Common myeloid progenitor, CD34-positive (primary cell): ENCODE data around the gene TNFRSF8.
"Not testable (repeated sequence)": the region's sequence is repeated elsewhere in the genome, so short reads cannot be mapped to it uniquely, and the experiment has no call there.

ENCODE experiments used
- CTCF ChIA-PET: fragments of 350-600 bp; sonication (Branson Sonifier 250); formaldehyde crosslinking; loops from one replicate; lab custom pipeline; 2021; ENCODE audit warnings: antibody characterized with exemption; lab: Charles Lee
- POLR2A ChIA-PET: fragments of 350-600 bp; sonication (Branson Sonifier 250); formaldehyde crosslinking; loops from one replicate; lab custom pipeline; 2021; ENCODE audit warnings: antibody characterized with exemption; lab: Charles Lee
- DNase-seq, 3 donors: peaks; one replicate each; pipeline versions ENCODE4 v3.0.0 to v3.0.0-alpha.2; 2013
- H3K27ac ChIP-seq, 2 experiments: 1 replicate in 1 of 2; 2 replicates in 1 of 2; pipeline ENCODE4 v1.7.0; 2013; ENCODE audit warnings: inconsistent platforms in 2 of 2, low read length in 2 of 2, mild to moderate bottlenecking in 2 of 2, low read depth in 1 of 2, moderate library complexity in 1 of 2; ENCODE audit not compliant: severe bottlenecking in 2 of 2, insufficient read depth in 1 of 2, poor library complexity in 1 of 2
- H3K27me3 ChIP-seq, 5 experiments: replicated peaks in 2 of 5; 1 replicate in 3 of 5; 2 replicates in 2 of 5; pipeline versions ENCODE4 v1.6.1 to v1.7.0; 2013; ENCODE audit warnings: low read length in 4 of 5, mild to moderate bottlenecking in 2 of 5, moderate library complexity in 2 of 5, inconsistent platforms in 1 of 5; ENCODE audit not compliant: insufficient read depth in 5 of 5, control insufficient read depth in 4 of 5
- H3K36me3 ChIP-seq, 4 experiments: 1 replicate in 2 of 4; 2 replicates in 2 of 4; pipeline versions ENCODE4 v1.6.1 to v1.7.0; 2013; ENCODE audit warnings: low read length in 3 of 4, control low read depth in 1 of 4, mild to moderate bottlenecking in 1 of 4; ENCODE audit not compliant: control insufficient read depth in 4 of 4, insufficient read depth in 4 of 4
- H3K4me1 ChIP-seq, 4 experiments: 1 replicate in 3 of 4; 2 replicates in 1 of 4; pipeline versions ENCODE4 v1.6.1 to v1.7.1; 2013; ENCODE audit warnings: low read length in 3 of 4, mild to moderate bottlenecking in 3 of 4, control low read depth in 1 of 4, inconsistent platforms in 1 of 4, moderate library complexity in 1 of 4; ENCODE audit not compliant: control insufficient read depth in 4 of 4, insufficient read depth in 4 of 4; ENCODE audit errors: control extremely low read depth in 1 of 4
- H3K4me3 ChIP-seq, 7 experiments: 1 replicate in 4 of 7; 2 replicates in 3 of 7; pipeline versions ENCODE4 v1.5.1 to v1.7.0; 2013; ENCODE audit warnings: mild to moderate bottlenecking in 7 of 7, low read length in 6 of 7, moderate library complexity in 6 of 7, inconsistent platforms in 2 of 7, low read depth in 2 of 7, control low read depth in 1 of 7; ENCODE audit not compliant: insufficient read depth in 4 of 7, control insufficient read depth in 1 of 7; ENCODE audit errors: extremely low read depth in 1 of 7
- H3K9me3 ChIP-seq, 5 experiments: 1 replicate in 4 of 5; 2 replicates in 1 of 5; pipeline versions ENCODE4 v1.6.1 to v1.7.1; 2013; ENCODE audit warnings: low read length in 4 of 5, mild to moderate bottlenecking in 2 of 5, inconsistent platforms in 1 of 5, low read depth in 1 of 5, moderate library complexity in 1 of 5; ENCODE audit not compliant: control insufficient read depth in 4 of 5, insufficient read depth in 2 of 5; ENCODE audit errors: control extremely low read depth in 1 of 5
- WGBS: methylation state at CpG from one replicate; pipeline ENCODE4 v1.1.5; 2013; ENCODE audit not compliant: insufficient coverage; 5-methylcytosine and 5-hydroxymethylcytosine counted together

The TNFRSF8 gene

DNA sequence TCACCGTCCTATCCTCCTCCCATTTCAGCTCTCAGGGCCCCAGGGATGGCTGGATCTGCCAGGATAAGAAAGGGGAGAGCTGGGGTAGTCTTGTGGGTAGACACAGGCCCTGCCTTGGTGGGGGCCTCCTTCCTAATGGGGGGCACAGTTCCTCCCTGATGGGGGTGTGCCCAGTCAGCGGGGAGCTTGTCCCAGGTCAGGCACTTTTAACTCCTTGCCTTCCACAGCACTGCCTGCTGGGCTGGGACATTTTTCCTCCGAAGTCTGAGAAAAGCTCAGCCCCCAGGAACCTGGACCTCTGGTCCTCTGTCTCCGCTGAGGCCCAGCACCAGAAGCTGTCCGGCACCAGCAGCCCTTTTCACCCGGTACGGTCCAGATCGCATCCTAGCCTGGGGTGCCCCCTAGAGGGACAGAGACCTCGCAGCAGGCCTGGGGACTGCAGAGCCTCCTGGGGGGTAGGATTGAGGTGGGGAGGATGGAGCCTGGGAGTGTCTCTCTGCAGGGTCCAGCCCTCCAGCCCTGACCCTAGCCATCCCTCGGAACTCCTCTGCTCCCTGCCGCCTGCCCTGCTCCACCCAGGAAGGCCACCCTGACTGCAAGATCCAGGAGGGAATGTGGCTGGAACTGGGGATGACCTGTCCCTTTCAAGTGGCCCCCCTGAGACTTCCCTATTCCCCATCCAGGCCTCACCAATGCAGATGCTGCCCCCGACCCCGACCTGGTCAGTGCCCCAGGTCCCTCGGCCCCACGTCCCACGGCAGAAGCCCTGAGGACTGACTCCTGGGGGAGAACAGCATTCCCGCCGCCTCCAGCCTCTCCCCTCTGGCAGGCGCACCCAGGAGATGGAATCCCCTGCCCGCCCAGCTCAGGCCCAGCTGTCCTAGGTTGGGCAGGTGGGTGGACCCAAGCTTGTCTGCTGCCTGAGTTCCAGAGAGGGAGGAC, 31.8 kb upstream of the TNFRSF8 start:
- WGBS = 98% methylated on average over 10 of the region's 20 CpGs
- Histone ChIP-seq H3K27me3 (no peaks in the 10 kb centered on the region), H3K9me3 (no peaks in the 10 kb centered on the region), H3K4me3 (no peak overlapping the region), H3K27ac (no peak overlapping the region), H3K4me1 (peaks cover 0 to 17% (median 5%) of the 10 kb centered on the region in 4 experiments), H3K36me3 (peaks cover 2 to 58% (median 30%) of the 10 kb centered on the region in 4 experiments)
- CTCF ChIA-PET = interaction anchor here (1.1 to 1.4 kb wide), 4 partner anchors 18 to 123 kb away, joined by 3 read pairs; no protein-coding TSS in a partner anchor
- POLR2A ChIA-PET = interaction anchor here (0.8 kb wide), 2 partner anchors 10 to 123 kb away, joined by 3 to 4 read pairs; no protein-coding TSS in a partner anchor
- DNase-seq = peak in 1 of 3 donors; percentile 28

DNA sequence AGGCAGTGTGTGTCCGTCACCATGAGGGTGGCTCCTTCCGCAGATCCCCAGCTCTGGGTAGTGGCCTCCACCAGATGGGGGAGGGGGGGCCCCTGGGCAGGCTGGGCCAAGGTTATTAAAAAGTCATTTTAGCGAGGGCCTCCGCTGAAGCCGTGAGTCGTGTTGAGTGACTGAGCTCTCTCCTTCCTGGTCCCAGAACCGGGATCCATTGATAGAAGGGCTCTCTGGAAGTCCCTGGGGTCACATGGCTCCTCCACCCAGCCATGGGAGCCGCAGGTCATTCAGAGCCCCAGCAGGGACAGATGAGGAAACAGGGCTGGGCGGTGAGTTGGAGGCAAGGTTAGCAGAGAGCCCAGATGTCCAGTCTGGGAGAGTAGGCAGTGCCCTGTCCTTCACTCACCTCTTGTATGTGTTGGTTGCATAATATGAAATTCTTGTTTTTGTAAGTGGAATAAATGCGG, 30.9 kb upstream of the TNFRSF8 start:
- peaks cover 0 to 50% (median 27%) of the 10 kb centered on the region in 4 experiments for H3K36me3 ChIP-seq
- no peaks in the 10 kb centered on the region for H3K9me3 ChIP-seq
- POLR2A ChIA-PET = no interaction called here
- H3K4me1 ChIP-seq = peaks cover 0 to 17% (median 5%) of the 10 kb centered on the region in 4 experiments
- 97% methylated on average over 10 of the region's 10 CpGs for WGBS
- no peak overlapping the region for H3K27ac ChIP-seq
- DNase-seq = no peak
- CTCF ChIA-PET = interaction anchor here (1.3 kb wide), 1 partner anchor 18 kb away, joined by 3 read pairs; no protein-coding TSS in a partner anchor
- H3K27me3 ChIP-seq = no peaks in the 10 kb centered on the region
- no peak overlapping the region for H3K4me3 ChIP-seq

DNA sequence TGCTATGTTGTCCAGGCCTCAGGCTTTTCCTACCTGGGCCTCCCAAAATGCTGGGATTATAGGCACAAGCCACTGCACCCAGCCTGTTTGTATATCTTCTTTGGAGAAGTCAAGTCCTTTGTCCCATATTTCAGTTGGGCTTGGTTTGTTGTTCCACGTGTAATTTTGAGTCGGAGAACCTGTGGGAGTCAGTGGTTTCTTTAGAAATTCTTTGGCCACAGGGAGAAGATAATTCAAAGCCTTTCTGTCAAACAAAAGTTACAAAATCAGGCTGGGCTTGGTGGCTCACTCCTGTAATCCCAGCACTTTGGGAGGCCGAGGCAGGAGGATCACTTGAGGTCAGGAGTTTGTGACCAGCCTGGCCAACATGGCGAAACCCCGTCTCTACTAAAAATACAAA, 29.7 kb upstream of the TNFRSF8 start:
- H3K4me3 ChIP-seq, H3K9me3 ChIP-seq, H3K27ac ChIP-seq, POLR2A ChIA-PET, H3K27me3 ChIP-seq, DNase-seq: not testable (repeated sequence)
- 96% methylated on average over 4 of the region's 5 CpGs for WGBS
- Histone ChIP-seq H3K4me1 (peaks cover 0 to 17% (median 5%) of the 10 kb centered on the region in 4 experiments), H3K36me3 (peaks cover 0 to 37% (median 22%) of the 10 kb centered on the region in 4 experiments)
- CTCF ChIA-PET = interaction anchor here (2.1 kb wide), 1 partner anchor 45 kb away, joined by 7 read pairs; no protein-coding TSS in a partner anchor

DNA sequence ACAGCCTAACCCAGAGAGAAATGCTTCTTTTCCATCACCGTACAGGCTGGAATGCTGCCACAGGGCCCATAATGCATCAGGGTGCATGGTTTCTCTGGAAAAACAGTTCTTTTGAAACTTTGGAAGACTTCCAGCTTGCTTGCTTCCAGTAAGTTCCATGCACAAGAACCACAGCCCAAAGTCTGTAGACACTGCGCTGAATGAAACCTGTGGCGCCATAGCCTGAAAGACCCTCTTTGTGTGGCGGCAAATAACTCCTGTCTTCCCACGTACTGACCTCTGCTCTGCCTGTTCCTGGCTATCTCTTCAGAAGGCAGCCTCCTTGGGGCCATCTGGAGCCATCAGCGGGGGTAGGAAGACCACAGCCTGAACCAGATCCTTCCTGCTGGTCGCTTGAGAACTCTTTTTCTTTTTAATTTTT, 28.7 kb upstream of the TNFRSF8 start:
- no peaks in the 10 kb centered on the region for H3K27me3 ChIP-seq
- H3K27ac ChIP-seq = no peak overlapping the region
- no peak for DNase-seq
- POLR2A ChIA-PET = interaction anchor here (0.6 kb wide), 1 partner anchor 38 kb away, joined by 3 read pairs; no protein-coding TSS in a partner anchor
- H3K4me1 ChIP-seq = peaks cover 0 to 22% (median 9%) of the 10 kb centered on the region in 4 experiments
- peaks cover 0 to 28% (median 14%) of the 10 kb centered on the region in 4 experiments for H3K36me3 ChIP-seq
- CTCF ChIA-PET = interaction anchor here (2.1 kb wide), 1 partner anchor 44 kb away, joined by 7 read pairs; no protein-coding TSS in a partner anchor
- H3K4me3 ChIP-seq = no peak overlapping the region
- H3K9me3 ChIP-seq = no peaks in the 10 kb centered on the region
- WGBS = 61% methylated on average over 7 of the region's 7 CpGs

DNA sequence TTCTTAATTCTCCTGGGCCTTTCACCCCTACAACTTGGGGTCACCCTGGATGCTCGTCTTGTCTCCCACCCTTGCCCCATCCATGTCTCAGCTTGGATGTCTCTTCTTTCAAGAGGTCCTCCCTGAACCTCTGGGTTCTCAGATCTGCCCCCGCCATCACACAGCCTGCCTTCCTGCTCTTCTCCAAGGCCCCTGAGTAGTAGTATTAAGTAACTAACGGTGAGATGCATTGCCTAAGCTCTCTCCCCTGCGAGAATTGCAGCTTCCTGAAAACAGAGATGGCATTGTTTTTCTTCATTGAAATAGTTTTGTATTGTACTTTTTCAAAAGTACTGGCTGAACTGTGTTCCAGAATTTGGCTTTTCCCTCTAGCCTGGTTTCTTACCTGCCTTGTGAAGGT, 27.8 kb upstream of the TNFRSF8 start:
- Histone ChIP-seq H3K27ac (no peak overlapping the region), H3K36me3 (peaks cover 0 to 18% (median 8%) of the 10 kb centered on the region in 4 experiments), H3K27me3 (no peaks in the 10 kb centered on the region), H3K9me3 (no peaks in the 10 kb centered on the region), H3K4me3 (no peak overlapping the region), H3K4me1 (peaks cover 0 to 22% (median 9%) of the 10 kb centered on the region in 4 experiments)
- DNase-seq = no peak
- ChIA-PET POLR2A (no interaction called here), CTCF (interaction anchor here (2.1 kb wide), 1 partner anchor 44 kb away, joined by 7 read pairs; no protein-coding TSS in a partner anchor)
- 77% methylated on average over 4 of the region's 4 CpGs for WGBS

DNA sequence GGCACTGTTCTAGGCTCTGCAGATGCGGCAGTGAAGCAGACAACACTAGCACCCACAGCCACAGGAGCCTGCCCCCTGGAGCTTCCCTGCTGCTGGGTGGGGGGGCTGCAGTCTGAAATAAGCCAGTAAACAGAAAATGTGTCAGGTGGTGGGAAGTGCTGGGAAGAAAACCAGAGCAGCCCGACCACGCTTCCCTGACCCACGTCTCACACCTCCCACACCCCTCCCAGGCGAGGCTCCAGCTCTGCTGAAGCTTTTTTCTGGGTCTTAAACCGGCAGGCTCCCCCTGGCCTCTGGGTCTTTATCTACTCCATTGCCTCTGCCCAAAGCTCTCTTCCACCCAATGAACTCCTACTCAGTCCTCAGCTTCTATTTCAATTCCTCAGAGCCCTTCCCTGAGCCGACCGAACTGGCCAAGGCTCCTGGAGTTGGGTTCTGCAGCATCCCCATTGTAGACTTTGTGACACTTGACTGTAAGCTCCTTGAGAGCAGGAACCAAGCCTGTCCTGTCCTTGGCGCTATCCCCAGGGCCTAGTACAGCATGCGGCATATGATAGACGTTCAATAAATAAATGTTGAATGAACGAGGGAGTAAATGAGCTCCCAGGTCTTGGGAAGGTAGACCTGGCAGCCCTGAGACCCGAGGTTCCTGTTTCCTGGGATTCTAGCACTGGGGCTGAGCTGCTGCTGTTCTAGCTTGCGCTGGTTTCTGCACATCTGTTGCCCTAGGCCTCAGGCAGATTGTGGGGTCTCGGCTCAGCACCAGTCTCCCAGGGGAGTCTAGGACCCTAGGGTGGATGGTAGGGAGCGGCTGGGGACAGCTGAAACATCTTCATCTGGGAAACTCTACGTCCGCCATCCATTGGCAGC, 25.4 kb upstream of the TNFRSF8 start:
- no peak for DNase-seq
- POLR2A ChIA-PET = no interaction called here
- Histone ChIP-seq H3K27ac (no peak overlapping the region), H3K36me3 (peaks cover 0 to under 1% (median 0%) of the 10 kb centered on the region in 4 experiments), H3K4me3 (no peak overlapping the region), H3K27me3 (no peaks in the 10 kb centered on the region), H3K4me1 (peaks cover 0 to 22% (median 9%) of the 10 kb centered on the region in 4 experiments), H3K9me3 (no peaks in the 10 kb centered on the region)
- CTCF ChIA-PET = interaction anchor here (1.3 to 1.9 kb wide), 2 partner anchors 11 to 347 kb away, joined by 3 to 5 read pairs; no protein-coding TSS in a partner anchor
- 89% methylated on average over 11 of the region's 18 CpGs for WGBS
